ENCODE data around the gene RAB35. TPM values are rescaled to one million over a fixed set of nuclear protein-coding genes. Genes with fewer than 3 reads are reported as not detected.

Gene RAB35
- total RNA-seq, 2 donors from 2014 or later = 53.3 to 64.9 TPM

Other genes with a start within 250 kb of the RAB35 start
- gene CIT, start 239.4 kb downstream of the RAB35 start, total RNA-seq = 1 to 10 TPM; 1.6 to 2.5 TPM
- 100 to 1,000 TPM; 135 to 146 TPM for gene BICDL1, start 127.5 kb downstream of the RAB35 start, total RNA-seq
- gene GCN1, start 78.0 kb upstream of the RAB35 start, total RNA-seq = 100 to 1,000 TPM; 150 to 163 TPM
- 1,000 to 10,000 TPM; 2,187 to 2,381 TPM for gene RPLP0, start 84.4 kb upstream of the RAB35 start, total RNA-seq
- gene PXN, start 149.0 kb upstream of the RAB35 start, total RNA-seq = 100 to 1,000 TPM; 155 to 190 TPM
- over 10,000 TPM; 12,026 to 15,039 TPM for gene RNU4-2, start 175.2 kb upstream of the RAB35 start, total RNA-seq
- 1,000 to 10,000 TPM; 2,168 to 2,286 TPM for gene RNU4-1, start 176.5 kb upstream of the RAB35 start, total RNA-seq
- gene SIRT4, start 185.6 kb upstream of the RAB35 start, total RNA-seq = 1 to 10 TPM in 1 of 2 donors, under 1 TPM in 1; 0.45 to 1.4 TPM
- gene PLA2G1B, start 211.0 kb upstream of the RAB35 start, total RNA-seq = not detected

All from T-helper 17 cell (primary cell).